ENCODE results near the gene CCDC38.

The CCDC38 gene

DNA sequence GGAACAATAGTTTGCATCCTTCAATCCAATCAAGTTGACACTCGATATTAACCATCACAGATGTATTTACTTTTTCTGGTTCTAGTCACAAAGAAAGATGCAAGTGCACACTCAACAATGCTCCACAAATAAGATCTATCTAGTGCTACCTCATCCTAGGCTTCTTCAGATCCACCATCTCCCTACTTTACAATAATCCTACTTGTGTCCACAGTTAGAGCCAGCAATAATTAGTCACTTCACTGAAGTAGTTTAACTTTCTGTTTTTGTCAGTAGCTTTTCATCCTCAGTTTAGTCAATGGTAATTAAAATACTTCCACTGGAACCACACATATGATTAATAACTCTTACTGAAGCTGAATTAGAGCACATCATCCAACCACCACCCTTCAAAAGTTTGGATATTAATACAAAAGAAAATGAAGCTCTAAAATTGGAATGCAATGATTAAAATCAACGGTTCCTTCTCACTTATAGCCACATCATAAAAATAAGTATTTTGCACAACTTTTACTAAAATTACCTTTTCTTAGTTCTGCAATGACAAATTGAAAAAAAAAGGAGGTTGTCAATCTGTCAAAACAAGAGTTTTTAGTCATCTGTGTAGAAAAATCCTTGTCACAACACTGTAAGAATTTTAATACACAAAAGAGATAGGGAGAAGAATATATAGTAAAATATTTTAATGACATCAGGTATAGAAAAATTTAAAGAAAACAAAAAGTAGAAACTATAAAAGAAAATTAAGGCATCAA is 111.9 kb downstream of the CCDC38 start:
- DNase-seq: no peak

DNA sequence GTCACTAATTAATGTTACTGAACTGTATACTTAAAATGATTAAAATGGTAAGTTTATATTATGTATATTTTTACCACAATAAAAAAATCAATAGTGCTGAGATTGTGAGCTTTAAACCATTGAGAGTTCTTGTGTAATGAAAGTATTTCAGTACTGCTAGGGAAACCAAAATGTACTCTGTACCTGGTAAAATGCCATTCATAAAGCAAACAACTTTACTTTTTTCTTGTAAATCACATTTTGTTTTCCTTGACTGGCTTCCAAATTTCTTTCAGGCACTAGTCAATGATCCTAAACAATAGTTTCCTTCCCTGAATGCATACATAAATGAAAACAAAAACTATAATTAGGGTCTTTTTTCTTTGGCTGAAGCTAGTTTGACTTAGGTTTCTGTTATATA is 113.0 kb downstream of the CCDC38 start:
- no peak for DNase-seq

DNA sequence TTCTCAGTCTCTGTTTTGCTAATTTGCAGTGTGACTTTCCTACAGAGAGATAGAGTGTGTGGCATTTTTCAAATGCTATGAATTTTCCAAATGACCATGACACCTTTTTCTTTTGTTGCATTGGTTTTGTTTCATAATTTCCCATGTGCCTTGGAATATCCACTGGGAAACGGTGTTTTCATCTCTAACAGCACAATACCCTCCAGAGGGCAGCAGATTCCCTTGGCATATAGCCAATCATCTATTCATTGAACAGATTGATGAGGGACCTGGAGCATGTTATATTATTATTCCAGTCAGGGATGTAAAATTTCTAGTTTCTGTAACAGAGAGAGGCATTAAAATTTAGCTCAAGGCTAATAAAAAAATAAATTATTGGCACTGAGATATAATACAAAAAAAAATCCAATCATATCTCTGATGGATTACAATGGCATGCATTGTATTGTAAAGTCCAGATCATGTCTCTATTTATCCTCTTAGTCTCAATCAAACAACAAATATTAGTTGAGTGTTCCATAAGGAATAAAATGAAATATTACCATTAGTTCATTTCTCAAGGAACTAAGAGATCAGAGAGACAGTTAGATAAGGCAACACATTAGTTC is 122.2 kb downstream of the CCDC38 start:
- peak; percentile 81 for DNase-seq

Measured in kidney glomerular epithelial cell (primary cell).